HG02973 (cell line): ENCODE results near the gene DYDC2.
"Not testable (repeated sequence)": the region's sequence is repeated elsewhere in the genome, so short reads cannot be mapped to it uniquely, and the experiment has no call there.

Experiments
- ATAC-seq: cut with Tn5 transposase; IDR thresholded peaks from one replicate; pipeline ENCODE4 v1.9.1; 2021; ENCODE audit warnings: moderate library complexity; ENCODE audit not compliant: unreplicated experiment

DYDC2 gene, protein sequence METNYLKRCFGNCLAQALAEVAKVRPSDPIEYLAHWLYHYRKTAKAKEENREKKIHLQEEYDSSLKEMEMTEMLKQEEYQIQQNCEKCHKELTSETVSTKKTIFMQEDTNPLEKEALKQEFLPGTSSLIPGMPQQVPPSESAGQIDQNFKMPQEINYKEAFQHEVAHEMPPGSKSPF

DNA sequence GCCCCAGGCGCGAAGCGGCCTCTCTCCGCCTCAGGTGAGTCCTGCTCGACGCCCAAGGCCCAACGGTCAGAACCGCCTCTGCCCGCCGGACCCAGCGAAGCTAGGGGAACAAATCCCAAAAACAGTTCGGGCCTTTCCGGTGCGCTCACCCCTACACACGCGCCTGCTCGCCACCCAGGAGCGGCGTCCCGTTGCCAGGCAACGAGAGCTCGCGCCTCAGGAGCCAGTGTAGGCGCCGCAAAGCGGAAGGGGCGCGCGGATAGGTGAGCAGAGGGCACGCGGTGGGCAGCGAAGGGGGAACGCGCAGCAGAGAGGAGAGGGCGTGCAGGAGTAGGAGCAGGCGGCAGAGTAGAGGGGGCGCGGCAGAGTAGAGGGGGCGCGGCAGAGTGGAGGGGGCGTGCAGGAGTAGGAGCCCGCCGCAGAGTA lies at the start of gene DYDC2, which contains the start of gene DYDC1:
DYDC2 (plus strand) TSS at position 219 of the 426 bp plus-strand sequence. CDS start 5,663 bp downstream, outside the sequence.
DYDC1 (minus strand) TSS at position 193 of the 426 bp plus-strand sequence. CDS start 4,154 bp downstream, outside the sequence.
- peak; percentile 72 for ATAC-seq

DNA sequence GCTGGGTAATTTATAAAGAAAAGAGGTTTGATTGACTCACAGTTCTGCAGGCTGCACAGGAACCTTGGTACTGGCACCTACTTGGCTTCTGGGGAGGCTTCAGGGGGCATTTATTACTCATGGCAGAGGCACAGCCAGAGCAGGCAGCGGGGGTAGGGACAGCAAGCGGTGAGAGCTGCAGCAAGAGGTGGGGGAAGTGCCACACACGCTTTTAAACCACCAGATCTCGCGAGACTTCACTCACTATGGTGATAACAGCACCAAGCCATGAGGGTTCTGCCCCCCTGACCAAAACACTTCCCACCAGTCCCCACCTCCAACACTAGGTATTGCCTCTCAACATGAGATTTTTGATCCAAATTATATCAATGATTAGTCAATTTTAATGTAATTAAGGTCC lies 43.1 kb upstream of the DYDC2 start:
- ATAC-seq, result no peak

DNA sequence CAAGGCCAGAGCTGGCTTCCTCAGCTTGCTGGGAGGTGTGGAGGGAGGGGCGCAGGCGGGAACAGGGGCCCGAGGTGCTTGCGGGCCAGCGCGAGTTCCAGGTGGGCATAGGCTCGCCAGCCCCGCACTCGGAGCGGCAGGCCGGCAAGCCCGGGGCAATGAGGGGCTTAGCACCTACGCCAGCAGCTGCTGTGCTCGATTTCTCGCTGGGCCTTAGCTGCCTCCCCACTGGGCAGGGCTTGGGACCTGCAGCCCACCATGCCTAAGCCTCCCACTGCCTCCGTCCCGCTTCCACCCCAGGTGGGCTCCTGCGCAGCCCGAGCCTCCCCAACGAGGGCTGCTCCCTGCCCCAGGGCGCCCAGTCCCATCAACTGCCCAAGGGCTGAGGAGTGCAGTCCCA lies 41.2 kb upstream of the DYDC2 start:
- ATAC-seq, result no peak

DNA sequence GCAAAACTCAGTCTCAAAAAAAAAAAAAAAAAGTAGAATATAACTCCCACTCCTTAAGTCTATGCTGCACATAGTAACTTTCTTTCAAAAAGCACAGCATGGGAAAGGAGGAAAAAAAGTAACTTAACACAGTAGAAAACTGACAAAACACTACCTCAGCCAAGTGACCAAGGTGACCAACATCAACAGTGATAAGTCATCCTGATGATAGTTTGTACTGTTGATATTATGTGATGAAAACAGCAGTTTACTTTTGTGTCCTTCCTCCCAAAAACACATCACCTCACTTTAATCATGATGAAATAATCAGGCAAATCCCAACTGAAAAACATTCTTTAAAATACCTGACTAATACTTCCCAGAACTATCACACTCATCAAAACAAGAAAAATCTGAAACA lies 37.8 kb upstream of the DYDC2 start:
- no peak for ATAC-seq

DNA sequence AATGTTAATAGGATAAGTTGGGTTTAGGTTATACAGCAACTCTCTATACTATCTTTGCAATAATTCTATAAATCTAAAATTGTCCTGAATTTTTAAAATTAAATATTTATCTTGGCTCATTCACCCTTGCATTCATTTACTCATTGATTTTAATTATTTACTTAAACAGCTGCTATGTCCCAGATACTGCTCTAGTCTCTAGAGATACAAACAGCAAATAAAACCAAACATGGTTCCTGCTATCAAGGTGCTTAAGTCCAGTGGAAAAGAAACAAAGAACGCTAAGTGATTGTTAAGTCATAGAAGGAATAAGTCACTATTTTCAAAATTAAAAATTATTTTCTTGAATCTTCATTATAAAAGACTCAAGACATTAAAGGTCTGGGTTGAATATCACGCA lies 37.3 kb upstream of the DYDC2 start:
- ATAC-seq, result no peak

DNA sequence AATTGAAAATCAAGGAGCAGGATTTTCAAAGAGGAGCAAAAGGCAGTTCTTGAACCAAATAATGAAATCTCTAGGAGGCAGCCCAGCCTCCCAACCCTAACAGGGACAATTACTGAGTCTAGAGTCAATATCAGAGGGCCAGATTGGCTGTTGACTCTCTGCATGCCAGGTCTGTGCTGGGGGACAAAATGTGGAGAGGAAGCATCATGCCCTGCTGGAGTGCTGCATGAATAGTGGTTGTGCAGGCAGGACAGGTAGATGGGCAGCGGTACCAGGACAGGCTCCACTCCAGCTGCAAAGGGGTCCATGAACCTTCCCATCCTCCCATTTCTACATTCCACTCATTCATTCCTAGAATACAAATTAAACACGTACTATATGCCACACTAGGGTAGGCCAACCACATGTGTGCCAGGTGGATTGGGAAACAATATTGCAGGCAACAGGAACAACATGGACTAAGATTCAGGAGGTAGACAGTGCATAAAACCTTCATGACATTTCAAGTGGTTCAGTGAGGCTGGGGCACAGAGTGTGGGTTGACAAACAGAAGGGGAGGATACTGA lies 36.8 kb upstream of the DYDC2 start:
- ATAC-seq, result no peak

DNA sequence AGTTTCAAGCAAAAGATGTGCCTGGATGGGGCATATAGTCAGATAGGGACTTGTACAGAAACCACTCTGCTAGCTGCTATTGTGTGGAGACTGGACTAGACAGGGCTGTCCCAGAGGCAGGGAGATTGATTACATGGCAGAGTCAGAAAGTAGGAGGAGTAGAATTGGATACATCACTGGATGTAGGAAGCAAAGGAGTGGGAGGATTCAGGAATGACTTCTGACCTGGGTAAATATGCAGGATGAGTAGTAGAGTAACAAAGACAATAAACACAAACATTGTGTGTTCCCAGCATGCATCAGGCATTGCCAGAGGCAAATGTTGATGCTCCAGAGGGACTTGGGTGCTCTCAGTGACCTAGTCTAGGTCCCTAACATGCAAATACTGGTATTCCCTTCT lies 36.2 kb upstream of the DYDC2 start:
- no peak for ATAC-seq

DNA sequence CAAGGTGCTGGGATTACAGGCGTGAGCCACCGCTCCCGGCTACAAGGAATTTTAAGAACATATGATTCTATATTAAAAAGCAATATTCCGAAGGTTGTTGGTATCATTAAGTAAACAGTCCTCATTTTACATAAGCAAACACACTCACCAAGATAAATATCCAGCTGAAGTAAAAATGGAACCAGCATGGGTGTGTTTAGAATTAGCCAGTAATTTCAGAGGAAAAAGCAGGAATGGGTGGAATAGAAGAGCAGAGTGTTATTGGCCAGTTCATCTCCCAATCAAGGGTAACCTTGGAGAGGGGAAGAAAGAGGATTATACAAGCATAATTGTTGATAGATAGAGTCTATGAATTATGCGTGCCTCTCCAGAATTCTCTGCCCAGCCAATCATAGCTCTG lies 35.4 kb upstream of the DYDC2 start:
- ATAC-seq, result no peak

DNA sequence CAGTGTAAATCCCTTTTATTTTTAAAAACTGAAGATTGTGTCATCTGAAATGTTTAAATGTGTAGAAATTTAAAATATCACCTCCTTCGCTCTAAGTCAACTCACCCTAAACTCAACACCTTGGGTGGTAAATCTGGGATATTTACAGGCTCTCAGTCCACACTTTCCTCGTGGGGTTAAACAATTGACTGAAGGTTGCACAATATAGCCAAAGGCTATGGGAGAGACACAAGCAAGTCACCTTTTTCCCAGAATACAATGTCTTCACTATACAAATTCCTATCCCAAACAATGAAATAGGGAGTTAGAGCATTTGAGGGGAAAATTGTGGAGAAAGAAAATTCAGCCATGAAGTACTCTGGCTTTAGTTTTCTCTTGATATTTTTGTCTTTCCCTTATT lies 34.4 kb upstream of the DYDC2 start:
- ATAC-seq, result no peak

DNA sequence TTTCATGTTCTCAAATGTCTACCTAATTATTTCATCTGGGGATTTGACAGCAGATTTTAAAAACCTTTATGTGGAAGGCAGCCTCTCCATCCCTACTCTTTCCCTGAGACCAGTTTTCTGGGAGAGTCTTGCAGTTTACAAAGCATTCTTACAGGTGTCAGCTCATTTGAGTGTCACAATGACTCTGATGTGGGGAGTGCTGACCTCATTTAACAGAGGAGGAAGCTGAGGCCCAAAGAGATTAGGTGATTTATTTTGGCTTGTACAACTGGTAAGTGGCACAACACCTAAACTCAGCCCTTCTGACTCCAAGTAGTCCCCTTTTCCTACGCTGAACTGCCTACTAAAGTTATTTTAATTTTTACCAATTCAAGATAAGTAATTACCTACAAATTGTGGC lies 33.9 kb upstream of the DYDC2 start:
- ATAC-seq, result no peak

DNA sequence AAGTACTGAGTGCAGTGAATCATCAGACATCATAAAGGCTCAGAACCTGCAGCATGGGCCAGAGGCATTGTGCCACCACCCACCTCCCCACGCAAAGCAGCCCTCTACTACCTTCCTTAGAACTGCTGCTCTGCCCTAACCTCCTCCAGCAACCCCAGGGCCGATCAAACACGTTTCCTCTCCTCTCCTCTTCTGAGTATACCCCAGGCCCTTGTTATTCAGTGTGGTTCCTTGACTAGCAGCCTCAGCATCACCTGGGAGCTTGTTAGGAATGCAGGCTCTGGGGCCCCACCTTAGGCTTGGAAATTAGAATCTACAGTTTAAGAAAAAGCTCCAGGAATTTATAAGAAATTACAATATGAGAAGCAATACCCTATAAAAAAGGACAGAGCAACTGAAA lies 33.3 kb upstream of the DYDC2 start:
- no peak for ATAC-seq

DNA sequence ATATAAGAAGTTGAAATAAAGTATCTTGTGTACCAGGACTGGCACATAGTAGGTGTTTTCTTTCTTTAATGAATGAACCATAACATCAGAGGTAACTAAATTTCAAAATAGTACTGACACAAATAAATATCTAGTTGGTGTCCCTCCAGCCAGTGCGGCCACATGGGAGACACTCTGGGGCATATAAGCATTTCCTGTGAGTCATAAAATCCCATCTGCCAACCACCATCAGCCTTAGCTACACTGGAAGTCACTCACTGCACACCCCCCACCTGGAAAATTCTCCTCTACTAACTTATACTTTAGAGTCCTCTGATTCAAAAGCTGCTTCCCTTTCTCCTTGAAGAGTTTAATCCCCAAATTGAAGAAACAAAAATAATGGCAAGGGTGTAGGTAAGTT lies 32.5 kb upstream of the DYDC2 start:
- ATAC-seq, result no peak

DNA sequence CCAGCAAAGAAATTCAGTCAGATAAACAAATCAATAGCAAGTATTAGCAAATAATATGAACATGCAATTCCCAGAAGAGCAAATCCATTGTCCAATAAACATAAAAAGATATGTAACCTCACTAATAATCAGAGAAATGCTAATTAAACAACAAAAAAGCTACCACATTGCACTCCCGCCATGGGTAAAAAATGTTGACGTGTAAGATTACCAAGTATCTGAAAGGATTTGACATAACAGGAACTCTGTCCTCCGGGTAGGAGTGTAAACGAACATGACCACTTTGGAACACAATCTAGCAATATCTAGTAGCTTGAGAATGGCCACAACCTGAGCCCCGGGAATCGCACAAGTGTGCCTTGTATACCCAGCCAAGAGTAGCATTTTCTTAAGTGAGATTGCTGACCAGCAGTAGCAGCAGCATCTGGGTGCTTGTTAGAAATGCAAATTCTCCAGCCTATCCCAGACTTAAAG lies 31.7 kb upstream of the DYDC2 start:
- no peak for ATAC-seq

DNA sequence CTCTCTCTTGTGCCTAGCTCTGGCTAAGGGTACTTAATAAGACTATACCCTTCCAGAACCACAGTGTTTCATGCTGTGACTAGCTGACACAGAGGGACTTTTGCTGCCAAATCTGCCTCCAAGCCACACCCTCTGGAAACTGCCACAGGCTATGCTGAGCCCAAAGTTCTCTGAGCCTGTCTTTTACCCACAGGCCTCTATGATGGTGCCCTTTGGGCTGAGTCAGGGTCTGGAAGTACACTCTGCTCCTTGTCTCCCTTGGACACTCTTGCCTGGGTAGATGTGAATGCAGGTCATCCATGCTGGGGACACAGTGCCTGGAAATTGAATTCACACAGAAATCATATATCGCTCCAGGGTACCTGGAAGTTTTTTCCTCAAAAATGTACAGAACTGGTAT lies 22.6 kb upstream of the DYDC2 start:
- no peak for ATAC-seq

DNA sequence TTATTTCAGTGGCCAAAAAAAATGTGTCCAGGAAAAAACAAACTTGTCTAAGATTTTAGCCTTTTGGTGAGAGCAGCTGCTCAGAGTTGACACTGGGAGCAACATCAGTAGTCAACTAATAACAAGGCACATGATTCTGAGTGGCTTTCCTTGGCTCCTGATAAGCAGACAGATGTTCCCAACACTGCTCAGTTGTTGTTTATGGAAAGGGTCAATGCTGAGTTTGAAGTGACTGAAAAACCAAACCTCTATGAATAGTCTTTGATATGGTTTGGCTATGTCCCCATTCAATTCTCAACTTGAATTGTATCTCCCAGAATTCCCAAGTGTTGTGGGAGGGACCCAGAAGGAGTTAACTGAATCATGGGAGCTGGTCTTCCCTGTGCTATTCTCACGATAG lies 12.3 kb upstream of the DYDC2 start:
- no peak for ATAC-seq

DNA sequence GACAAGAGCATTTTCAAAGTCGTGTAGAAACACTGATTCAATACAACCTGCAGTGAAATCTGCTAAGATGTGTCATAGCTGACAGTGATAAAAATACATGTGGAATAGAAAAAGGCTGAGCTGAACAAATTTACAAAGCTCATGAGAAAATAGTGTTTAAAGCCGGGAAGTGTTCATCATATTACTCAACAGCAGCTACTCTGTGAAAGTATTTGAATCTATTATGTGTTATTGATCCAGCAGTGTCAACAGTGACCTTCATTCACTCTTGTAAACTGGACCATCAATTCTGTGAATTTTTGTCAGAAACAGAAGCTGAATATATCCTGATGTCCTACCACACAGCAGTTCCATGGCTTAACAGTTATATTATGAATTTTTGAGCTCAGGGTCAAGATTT lies 11.7 kb upstream of the DYDC2 start:
- no peak for ATAC-seq

DNA sequence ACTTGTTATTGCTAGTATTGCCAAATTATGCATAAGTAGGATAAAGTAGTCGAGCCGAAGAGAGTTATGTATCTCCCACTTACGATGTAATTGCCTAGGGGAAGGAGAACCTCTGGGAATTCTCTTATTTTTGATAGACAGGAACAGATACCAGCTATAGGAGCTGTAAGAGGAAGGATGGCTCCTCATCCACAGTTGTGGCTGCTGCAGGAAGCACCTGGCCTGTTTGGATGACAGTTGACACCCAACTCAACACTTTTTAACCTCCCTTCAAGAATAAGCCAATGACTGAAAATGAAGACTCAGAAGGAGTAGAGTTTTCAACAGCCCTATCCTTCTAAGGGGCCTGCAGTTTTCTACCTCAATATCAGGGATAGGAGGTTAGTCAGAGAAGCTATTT lies 6.3 kb upstream of the DYDC2 start:
- no peak for ATAC-seq

DNA sequence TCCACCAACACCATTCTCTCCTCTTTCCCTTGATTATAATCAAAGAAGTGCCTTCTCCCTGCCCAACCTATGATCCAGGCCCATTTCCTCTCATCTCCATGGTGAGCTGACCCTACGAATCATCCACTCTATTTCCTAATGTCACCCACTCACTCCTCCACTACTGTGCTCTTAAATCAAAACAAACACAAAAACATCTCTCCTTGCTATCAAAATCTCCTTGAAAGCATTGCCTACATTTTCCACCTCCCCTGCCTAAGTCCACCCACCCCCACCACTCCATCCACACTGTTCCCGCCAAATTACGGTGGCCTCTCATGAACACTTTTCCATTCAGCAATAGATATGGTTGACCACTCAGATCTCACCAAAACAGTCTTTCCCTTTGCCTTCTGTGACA lies 5.4 kb upstream of the DYDC2 start:
- no peak for ATAC-seq

DNA sequence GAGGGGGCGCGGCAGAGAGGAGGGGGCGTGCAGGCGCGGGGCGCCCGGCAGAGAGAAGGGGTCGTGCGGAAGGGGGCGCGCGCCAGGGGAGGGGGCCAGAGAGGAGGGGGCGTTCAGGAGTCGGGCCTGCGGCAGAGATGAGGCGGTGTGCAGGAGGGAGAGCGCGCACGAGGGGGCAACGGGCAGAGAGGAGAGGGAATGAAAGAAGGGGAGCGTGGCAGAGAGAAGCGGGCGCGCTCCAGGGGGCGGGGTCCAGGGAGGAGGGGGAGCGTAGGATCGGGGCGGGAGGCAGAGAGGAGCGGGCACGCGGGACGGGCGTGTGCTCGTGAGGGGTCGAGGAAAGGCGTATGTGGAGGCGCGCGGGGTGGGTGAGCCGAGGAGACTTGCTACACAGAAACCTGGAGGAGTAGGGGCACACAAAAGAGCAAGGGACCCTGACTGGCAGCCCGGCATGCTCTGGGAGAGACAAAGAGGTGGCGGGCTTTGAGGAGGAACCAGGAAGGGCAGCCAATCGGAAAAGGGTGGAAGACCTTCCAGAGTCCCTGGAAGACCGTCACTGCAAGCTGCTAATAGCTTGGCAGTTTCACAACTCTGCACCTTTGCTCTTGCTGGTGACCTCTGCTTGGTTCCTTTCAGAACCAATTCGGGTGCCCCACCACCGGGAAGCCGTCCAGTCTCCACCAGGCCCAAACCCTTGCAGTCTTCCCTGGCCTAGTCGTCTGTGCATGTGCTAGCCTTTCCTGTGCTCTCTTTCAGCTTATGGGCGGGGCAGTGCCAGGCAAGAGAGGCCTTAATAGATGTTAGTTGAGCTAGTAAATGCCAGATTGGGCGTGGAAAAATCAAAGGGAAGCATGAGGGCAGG lies 639 bp downstream of the DYDC2 start:
- peak; percentile 15 for ATAC-seq

DNA sequence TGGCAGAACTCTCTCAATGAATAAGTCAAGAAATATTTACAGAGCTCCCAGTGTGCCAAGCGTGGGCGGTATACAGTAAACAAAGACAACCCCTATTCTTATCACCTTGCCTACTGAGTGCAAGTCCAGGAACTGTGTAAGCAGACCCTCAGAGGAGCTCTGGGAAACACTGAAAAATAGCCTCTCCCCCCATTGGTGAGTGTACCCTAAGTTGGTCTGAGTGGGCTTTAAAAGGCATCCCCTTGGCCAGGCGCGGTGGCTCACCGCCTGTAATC lies 1.2 kb downstream of the DYDC2 start:
- ATAC-seq, result no peak

DNA sequence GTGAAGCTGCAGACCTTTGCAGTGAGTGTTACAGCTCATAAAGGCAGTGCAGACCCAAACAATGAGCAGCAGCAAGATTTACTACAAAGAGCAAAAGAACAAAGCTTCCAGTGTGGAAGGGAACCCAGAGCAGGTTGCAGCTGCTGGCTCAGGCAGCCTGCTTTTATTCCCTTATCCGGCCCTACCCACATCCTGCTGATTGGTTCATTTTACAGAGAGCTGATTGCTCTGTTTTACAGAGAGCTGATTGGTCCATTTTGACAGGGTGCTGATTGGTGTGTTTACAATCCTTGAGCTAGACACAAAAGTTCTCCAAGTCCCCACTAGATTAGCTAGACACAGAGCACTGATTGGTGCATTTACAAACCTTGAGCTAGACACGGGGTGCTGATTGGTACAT lies 2.3 kb downstream of the DYDC2 start:
- not testable (repeated sequence) for ATAC-seq

DNA sequence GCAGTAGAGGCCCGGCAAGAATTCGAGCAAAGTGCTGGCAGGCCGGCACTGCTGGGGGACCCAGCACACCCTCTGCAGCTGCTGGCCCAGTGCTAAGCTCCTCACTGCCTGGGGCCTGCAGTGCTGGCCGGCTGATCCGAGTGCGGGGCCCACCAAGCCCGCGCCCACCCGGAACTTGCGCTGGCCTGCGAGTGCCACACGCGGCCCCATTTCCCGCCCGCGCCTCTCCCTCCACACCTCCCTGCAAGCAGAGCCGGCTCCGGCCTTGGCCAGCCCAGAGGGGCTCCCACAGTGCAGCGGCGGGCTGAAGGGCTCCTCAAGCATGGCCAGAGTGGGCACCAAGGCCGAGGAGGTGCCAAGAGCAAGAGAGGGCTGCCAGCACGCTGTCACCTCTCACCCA lies 3.1 kb downstream of the DYDC2 start:
- no peak for ATAC-seq
